Measurements from ENCODE around the gene RHOV.
"Not testable (repeated sequence)": the region's sequence is repeated elsewhere in the genome, so short reads cannot be mapped to it uniquely, and the experiment has no call there.

Gene RHOV

DNA sequence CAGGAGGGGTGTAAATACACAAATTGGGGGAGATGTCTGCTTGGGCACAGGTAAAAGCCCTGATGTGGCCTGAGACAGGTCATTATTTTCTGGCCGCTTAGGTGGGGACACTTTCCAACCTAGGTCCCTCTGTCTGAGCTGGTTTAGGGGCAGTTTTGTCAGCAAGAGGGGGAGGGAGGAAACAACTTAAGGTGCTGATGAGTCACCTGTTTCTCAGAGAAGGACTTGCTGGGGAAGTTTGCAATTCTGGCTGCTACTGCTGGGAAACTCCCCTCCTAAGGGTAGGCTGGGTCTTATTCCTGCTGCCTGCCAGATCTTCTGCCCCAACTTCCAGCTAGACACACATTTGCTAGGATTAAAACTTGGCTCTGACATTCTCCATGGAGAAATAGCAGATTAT lies 4.8 kb upstream of the RHOV start:
- no peak overlapping the region for H3K27ac Mint-ChIP-seq (ENCODE audit: low read depth)
- no peaks in the 10 kb centered on the region for H3K9me3 Mint-ChIP-seq
- peaks cover 6% of the 10 kb centered on the region for H3K4me1 Mint-ChIP-seq
- no peaks in the 10 kb centered on the region for H3K36me3 Mint-ChIP-seq (ENCODE audit: insufficient read depth)
- H3K4me3 Mint-ChIP-seq = no peak overlapping the region
- DNase-seq (ENCODE audit: low spot score in 2 of 2) (no peak), ATAC-seq (replicated peaks; ENCODE audit: extremely low read depth, poor library complexity, severe bottlenecking) (no peak)
- no peaks in the 10 kb centered on the region for H3K27me3 Mint-ChIP-seq

DNA sequence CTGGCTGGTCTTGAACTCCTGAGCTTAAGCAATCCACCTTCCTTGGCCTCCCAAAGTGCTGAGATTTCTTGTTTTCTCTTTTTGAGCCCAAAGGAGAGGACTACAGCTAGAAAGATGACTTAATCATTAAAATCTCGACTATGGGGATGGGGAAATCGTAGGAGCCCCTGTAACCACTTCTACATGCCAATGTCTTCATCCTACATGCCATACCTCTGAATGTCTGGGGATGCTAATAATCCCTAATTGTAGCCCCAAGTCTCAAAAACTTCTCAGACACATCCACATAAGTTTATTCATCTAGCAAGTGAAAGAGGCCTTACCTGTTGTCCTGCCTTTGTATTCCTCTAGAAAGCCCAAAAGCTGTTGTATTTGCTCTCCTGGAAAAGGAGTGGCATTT lies 3.7 kb upstream of the RHOV start:
- no peaks in the 10 kb centered on the region for H3K27me3 Mint-ChIP-seq
- no peak for DNase-seq (ENCODE audit: low spot score in 2 of 2)
- no peaks in the 10 kb centered on the region for H3K9me3 Mint-ChIP-seq
- H3K27ac Mint-ChIP-seq (ENCODE audit: low read depth) = no peak overlapping the region
- H3K4me1 Mint-ChIP-seq = peaks cover 6% of the 10 kb centered on the region
- no peak for ATAC-seq (replicated peaks; ENCODE audit: extremely low read depth, poor library complexity, severe bottlenecking)
- no peaks in the 10 kb centered on the region for H3K36me3 Mint-ChIP-seq (ENCODE audit: insufficient read depth)
- no peak overlapping the region for H3K4me3 Mint-ChIP-seq

DNA sequence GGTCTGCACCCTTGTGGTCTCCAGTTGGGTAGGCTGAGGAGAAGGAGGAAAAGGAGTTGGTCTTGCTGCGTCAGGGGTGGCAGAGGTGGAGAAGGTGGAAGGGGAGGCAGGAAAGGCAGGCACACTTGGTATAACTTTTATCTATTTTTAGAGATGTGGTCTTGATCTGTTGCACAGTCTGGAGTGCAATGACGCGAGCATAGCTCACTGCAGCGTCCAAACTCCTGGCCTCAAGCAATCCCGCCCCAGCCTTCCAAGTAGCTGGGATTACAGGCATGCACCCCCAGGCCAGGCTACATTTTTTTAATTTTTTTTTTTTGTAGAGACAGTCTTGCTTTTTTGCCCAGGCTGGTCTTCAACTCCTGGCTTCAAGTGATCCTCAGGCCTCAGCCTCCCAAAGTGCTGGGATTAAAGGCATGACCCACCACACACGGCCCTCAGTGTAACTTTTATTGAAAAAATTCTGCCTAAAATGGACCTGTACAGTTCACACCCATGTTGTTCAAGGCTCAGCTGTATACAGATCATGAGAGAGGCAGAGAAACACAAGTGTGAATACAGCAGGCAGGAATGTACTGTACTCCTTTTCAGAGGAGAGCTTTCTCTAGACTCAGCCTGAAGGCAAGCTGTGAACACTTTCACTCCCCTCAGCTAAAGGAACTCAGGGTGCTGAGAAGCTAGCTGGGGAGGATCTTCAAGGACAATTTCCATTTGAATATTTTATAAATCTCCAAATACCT lies 2.1 kb upstream of the RHOV start:
- Mint-ChIP-seq H3K4me3 (no peak overlapping the region), H3K27ac (ENCODE audit: low read depth) (no peak overlapping the region), H3K9me3 (no peaks in the 10 kb centered on the region), H3K4me1 (peaks cover 6% of the 10 kb centered on the region), H3K36me3 (ENCODE audit: insufficient read depth) (no peaks in the 10 kb centered on the region), H3K27me3 (no peaks in the 10 kb centered on the region)
- DNase-seq (ENCODE audit: low spot score in 2 of 2) (no peak), ATAC-seq (replicated peaks; ENCODE audit: extremely low read depth, poor library complexity, severe bottlenecking) (no peak)

DNA sequence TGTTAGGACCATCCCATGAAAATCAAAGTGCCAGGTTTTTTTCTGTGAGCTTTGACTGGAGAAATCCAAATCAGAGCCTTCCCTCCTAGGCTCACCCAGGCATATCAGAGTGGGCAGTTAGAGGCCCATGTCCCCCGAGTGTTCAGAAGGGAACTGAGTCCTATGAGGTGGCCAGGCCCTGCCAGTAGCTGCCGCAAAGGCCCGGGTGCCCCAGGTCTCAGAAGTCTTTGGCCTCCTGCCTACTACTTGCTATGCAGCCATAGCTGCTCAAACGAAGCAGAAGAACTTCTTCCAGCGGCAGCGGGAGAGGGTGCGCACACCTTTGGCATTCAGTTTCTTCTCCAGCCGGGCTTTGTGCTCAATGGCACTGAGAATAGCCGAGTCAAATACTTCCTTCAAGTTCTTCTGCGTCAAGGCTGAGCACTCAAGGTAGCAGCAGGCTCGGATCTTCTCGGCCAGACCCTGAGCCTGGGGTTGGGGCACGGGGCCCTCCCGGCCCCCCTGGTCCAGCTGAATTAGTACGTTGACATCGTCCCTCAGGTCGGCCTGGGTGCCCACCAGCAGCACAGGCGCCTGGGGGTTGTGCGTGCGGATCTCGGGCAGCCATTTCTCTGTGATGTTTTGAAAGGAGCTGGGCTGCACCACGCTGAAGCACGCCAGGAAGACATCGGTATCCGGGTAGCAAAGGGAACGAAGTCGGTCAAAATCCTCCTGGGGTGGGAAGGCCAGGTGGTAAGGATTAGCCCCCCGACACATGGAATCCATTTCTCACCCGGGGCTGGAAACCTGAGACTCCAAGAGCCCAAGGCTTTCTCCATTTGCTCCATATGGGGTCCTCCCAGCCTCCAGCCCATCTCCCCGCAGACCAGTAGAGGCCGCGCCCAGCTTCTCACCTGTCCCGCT lies 992 bp downstream of the RHOV start:
- DNase-seq (ENCODE audit: low spot score in 2 of 2) (no peak), ATAC-seq (replicated peaks; ENCODE audit: extremely low read depth, poor library complexity, severe bottlenecking) (no peak)
- H3K9me3 Mint-ChIP-seq = no peaks in the 10 kb centered on the region
- peaks cover 6% of the 10 kb centered on the region for H3K4me1 Mint-ChIP-seq
- H3K36me3 Mint-ChIP-seq (ENCODE audit: insufficient read depth) = peaks cover 2% of the 10 kb centered on the region
- H3K27ac Mint-ChIP-seq (ENCODE audit: low read depth) = no peak overlapping the region
- H3K27me3 Mint-ChIP-seq = no peaks in the 10 kb centered on the region
- H3K4me3 Mint-ChIP-seq = peak overlapping the region; percentile 72

DNA sequence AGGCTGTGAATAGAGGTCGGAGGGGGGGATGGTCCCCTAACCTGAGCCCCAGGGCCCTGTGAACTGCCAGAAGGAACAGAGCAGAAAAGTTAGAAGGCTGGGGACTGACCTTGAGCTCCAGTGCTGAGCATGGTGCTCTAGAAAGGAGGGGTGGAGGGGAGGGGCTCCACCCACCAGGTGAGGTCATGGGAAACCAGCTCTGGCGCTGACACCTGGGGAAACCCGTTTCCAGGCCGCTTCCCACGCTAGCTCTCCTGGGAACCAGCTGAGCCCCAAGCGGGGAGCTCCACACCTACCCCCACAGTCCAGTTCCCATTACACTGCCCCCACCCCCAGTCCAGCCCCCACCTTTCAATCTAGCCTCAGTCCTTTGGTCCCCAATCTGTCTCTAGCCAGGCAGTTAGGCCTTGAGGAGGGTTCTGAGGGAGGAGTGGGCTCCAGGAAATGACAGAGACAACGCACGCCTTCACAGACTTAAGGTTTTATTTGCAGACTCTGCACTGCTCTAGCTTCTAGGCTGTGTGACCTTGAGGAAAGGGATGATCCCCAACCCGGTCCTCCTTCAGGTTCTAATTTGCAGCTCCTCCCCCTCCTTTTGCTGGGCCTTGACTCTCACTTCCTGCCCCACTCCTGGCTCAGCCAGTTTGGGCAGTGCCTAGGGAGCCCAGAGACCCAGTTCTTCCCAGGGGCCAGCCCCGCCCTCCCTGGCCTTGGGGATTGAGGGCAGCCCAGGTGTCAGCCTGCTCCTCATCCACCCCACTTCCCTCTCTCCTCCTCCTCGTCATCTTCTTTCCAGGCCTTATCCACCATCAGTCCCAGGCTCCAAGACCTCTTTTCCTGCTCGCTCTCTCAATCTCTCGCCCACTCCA lies 2.1 kb downstream of the RHOV start:
- Mint-ChIP-seq H3K36me3 (ENCODE audit: insufficient read depth) (peaks cover 2% of the 10 kb centered on the region), H3K4me3 (peak overlapping the region; percentile 28), H3K27ac (ENCODE audit: low read depth) (no peak overlapping the region), H3K9me3 (no peaks in the 10 kb centered on the region), H3K4me1 (peaks cover 6% of the 10 kb centered on the region), H3K27me3 (no peaks in the 10 kb centered on the region)
- DNase-seq (ENCODE audit: low spot score in 2 of 2) (no peak), ATAC-seq (replicated peaks; ENCODE audit: extremely low read depth, poor library complexity, severe bottlenecking) (no peak)

DNA sequence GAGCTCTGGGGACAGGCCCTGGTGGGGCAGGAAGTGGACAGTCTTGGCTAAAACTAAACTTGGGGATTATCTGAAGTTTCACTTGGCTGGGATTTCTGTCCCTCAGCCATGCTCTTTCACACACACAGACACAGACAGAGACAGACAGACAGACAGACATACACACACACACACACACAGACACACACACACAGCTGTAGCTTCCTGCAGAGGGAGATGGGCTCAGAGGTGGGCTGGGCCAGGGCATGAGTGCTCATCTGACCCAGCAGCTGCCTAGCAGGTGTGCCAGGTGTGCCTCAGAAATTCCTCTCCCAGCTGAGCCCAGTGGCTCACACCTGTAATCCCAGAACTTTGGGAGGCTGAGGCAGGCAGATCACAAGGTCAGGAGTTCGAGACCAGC lies 3.3 kb downstream of the RHOV start:
- no peaks in the 10 kb centered on the region for H3K27me3 Mint-ChIP-seq
- H3K27ac Mint-ChIP-seq (ENCODE audit: low read depth) = no peak overlapping the region
- no peak overlapping the region for H3K4me3 Mint-ChIP-seq
- DNase-seq (ENCODE audit: low spot score in 2 of 2) (no peak), ATAC-seq (replicated peaks; ENCODE audit: extremely low read depth, poor library complexity, severe bottlenecking) (no peak)
- H3K36me3 Mint-ChIP-seq (ENCODE audit: insufficient read depth) = peaks cover 4% of the 10 kb centered on the region
- no peaks in the 10 kb centered on the region for H3K9me3 Mint-ChIP-seq
- H3K4me1 Mint-ChIP-seq = peaks cover 6% of the 10 kb centered on the region

DNA sequence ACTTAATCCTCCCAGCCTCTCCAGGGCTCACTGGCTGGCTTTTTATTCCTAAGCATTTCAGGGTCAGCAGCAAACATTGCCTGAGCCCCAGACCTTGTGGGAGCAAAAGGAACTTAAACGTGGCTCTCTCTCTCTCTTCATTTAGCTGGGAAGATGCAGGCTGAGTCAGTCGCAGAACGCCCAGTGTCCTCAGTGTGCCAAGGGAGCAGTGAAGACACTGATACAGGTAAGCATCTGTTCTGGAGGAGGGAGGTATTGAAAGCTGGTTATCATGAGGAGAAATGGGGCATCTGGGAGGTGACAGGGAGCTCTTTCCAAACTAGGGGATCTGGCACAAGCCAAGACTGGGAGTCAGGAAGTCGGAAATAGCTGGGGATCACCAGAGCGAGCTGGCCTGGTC lies 4.3 kb downstream of the RHOV start:
- no peak overlapping the region for H3K27ac Mint-ChIP-seq (ENCODE audit: low read depth)
- no peak for DNase-seq (ENCODE audit: low spot score in 2 of 2)
- ATAC-seq (replicated peaks; ENCODE audit: extremely low read depth, poor library complexity, severe bottlenecking) = no peak
- H3K9me3 Mint-ChIP-seq = no peaks in the 10 kb centered on the region
- peaks cover 6% of the 10 kb centered on the region for H3K4me1 Mint-ChIP-seq
- no peak overlapping the region for H3K4me3 Mint-ChIP-seq
- H3K36me3 Mint-ChIP-seq (ENCODE audit: insufficient read depth) = peaks cover 4% of the 10 kb centered on the region
- H3K27me3 Mint-ChIP-seq = peaks cover 1% of the 10 kb centered on the region

DNA sequence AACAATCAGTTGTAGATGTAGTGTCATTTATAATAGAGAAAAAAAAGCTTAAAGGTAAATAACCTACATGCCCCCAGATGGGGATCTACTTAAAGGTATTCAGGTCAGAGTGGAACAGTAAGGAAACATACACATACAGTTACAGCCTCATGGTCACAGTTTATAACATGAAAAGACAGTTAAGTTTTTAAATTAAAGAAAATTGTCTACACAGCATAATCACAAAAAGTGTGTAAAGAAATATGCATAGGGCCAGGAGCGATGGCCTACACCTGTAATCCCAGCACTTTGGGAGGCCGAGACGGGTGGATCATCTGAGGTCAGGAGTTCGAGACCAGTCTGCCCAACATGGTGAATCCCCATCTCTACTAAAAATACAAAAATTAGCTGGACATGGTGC lies 6.8 kb downstream of the RHOV start:
- H3K9me3 Mint-ChIP-seq = no peaks in the 10 kb centered on the region
- H3K36me3 Mint-ChIP-seq (ENCODE audit: insufficient read depth) = peaks cover 4% of the 10 kb centered on the region
- DNase-seq (ENCODE audit: low spot score in 2 of 2) = no peak
- no peak overlapping the region for H3K4me3 Mint-ChIP-seq
- ATAC-seq (replicated peaks; ENCODE audit: extremely low read depth, poor library complexity, severe bottlenecking) = no peak
- no peaks in the 10 kb centered on the region for H3K4me1 Mint-ChIP-seq
- peaks cover 22% of the 10 kb centered on the region for H3K27me3 Mint-ChIP-seq
- H3K27ac Mint-ChIP-seq (ENCODE audit: low read depth) = no peak overlapping the region

DNA sequence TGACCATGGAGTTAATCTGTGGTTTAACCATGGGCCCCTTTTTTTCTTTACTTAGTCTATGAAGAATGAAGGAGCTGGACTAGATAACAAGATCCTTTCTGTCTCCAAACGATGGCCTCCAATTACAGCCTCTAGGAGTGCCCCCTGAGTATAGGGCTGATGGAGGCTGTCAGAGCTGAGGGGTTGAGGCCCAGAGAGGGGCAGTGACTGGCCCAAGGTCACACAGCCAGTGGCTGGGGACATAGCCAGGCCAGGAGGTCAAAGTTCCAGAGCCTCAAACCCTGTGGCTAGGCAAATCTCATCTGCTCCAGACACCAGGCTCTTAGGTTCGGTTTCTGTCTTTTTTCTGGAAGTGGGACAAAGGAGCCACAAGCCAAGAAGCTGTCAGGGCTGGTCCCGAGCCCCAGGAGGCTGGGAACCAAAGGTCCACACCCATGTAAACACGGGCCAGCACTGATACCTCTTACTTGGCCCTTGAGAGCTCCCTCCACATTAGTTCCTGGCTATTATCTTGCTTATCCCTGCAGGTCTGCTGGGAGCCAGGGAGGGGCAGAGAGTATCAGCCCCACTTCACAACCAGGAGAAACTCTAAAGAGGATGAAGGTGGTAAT lies 10.3 kb downstream of the RHOV start:
- ATAC-seq (replicated peaks; ENCODE audit: extremely low read depth, poor library complexity, severe bottlenecking) (no peak), DNase-seq (ENCODE audit: low spot score in 2 of 2) (no peak)
- Mint-ChIP-seq H3K4me1 (peaks cover 10% of the 10 kb centered on the region), H3K9me3 (no peaks in the 10 kb centered on the region), H3K36me3 (ENCODE audit: insufficient read depth) (peaks cover 3% of the 10 kb centered on the region), H3K27me3 (peaks cover 22% of the 10 kb centered on the region), H3K27ac (ENCODE audit: low read depth) (no peak overlapping the region), H3K4me3 (no peak overlapping the region)

DNA sequence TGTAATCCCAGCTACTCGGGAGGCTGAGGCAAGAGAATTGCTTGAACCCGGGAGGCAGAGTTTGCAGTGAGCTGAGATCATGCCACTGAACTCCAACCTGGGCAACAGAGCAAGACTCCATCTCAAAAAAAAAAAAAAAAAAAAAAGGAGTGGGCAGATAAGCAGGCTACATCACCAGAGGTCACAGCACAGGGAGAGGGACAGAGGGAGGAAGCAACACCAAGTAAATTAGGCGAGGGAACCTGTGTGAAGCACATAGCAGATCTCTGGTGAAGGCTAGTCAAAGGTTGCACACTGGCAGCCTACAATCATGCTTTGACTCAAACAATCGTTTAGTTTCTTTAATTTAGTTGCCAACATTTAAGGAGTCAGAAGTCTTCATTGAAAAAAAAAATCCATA lies 12.9 kb downstream of the RHOV start:
- peaks cover 22% of the 10 kb centered on the region for H3K27me3 Mint-ChIP-seq
- ATAC-seq (replicated peaks; ENCODE audit: extremely low read depth, poor library complexity, severe bottlenecking); H3K4me3 Mint-ChIP-seq; H3K36me3 Mint-ChIP-seq (ENCODE audit: insufficient read depth); H3K27ac Mint-ChIP-seq (ENCODE audit: low read depth); H3K9me3 Mint-ChIP-seq; DNase-seq (ENCODE audit: low spot score in 2 of 2): not testable (repeated sequence)
- H3K4me1 Mint-ChIP-seq = peaks cover 14% of the 10 kb centered on the region

DNA sequence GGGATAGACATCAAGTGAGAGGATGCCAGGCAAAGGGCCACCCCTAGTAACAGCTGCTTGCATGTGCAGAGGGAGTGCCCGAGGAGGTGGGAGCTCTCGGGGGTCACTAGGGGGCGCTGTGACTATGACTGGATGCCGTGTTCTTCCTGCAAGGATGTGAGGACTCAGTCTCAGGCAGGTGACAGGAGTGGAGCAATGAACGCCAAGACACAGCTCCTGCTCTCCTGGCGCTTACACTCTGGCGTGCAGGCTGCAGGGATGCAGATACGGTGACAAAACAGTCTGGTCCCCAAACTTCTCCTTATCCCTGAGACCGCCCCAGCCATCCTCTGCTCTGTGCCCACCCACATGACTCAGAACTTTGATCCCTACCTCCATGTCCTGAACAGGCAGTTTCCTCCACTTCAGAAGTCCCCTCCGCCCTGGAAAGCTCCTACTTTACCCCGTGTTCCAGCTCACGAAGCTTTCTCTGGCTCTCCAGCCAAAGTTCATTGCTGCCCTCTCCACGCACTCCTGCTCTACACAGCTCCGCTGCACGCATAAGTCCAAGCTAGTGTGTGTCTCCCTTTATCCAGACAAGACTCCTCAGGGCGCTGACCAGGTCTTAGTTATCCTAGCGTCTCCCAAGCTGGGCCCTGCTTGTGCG lies 14.7 kb downstream of the RHOV start:
- no peak overlapping the region for H3K27ac Mint-ChIP-seq (ENCODE audit: low read depth)
- H3K4me1 Mint-ChIP-seq = peaks cover 14% of the 10 kb centered on the region
- no peak overlapping the region for H3K4me3 Mint-ChIP-seq
- H3K36me3 Mint-ChIP-seq (ENCODE audit: insufficient read depth) = peaks cover 3% of the 10 kb centered on the region
- H3K9me3 Mint-ChIP-seq = no peaks in the 10 kb centered on the region
- DNase-seq (ENCODE audit: low spot score in 2 of 2) (peak; percentile 68 to 83), ATAC-seq (replicated peaks; ENCODE audit: extremely low read depth, poor library complexity, severe bottlenecking) (peak; percentile 86)
- H3K27me3 Mint-ChIP-seq = peaks cover 17% of the 10 kb centered on the region

DNA sequence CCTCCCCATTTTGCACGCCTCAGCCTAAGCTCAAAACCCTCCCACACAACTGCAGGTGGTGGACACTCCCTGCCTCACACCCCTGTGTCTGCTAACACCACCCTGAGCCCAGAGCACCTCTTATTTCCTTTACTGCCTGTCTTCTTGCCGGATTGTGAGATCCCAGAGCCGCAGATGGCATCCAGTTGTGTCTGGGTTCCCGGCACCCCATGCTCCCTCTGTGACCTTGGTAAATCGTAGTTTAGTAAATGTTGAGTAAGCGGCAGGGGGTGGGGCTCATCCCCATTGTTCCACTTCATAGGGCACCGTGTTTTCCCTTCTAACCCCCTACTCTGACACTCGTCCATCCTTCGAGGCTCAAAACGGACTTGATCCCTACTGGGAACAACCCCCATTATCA lies 15.3 kb downstream of the RHOV start:
- DNase-seq (ENCODE audit: low spot score in 2 of 2) = no peak
- peaks cover 11% of the 10 kb centered on the region for H3K27me3 Mint-ChIP-seq
- H3K27ac Mint-ChIP-seq (ENCODE audit: low read depth) = no peak overlapping the region
- peaks cover 3% of the 10 kb centered on the region for H3K36me3 Mint-ChIP-seq (ENCODE audit: insufficient read depth)
- no peak overlapping the region for H3K4me3 Mint-ChIP-seq
- no peak for ATAC-seq (replicated peaks; ENCODE audit: extremely low read depth, poor library complexity, severe bottlenecking)
- H3K4me1 Mint-ChIP-seq = peaks cover 14% of the 10 kb centered on the region
- H3K9me3 Mint-ChIP-seq = no peaks in the 10 kb centered on the region
